HL-60 (cell line): Measurements from ENCODE around the gene PGM5.

Experiments
- DNase-seq, 2 experiments: peaks; one replicate each; pipeline ENCODE4 v3.0.0-alpha.2; 2010 to 2020; ENCODE audit warnings: low read depth in 1 of 2, low spot score in 1 of 2
- H3K27ac ChIP-seq: fragments of 250-450 bp; sonication (Bioruptor Pico); replicated peaks from 2 replicates; pipeline ENCODE4 v1.5.1; 2020; ENCODE audit warnings: mild to moderate bottlenecking, moderate library complexity
- H3K27me3 ChIP-seq: fragments of 250-450 bp; sonication (Bioruptor Pico); 2 replicates; pipeline ENCODE4 v1.5.1; 2021; ENCODE audit warnings: mild to moderate bottlenecking, moderate library complexity; ENCODE audit not compliant: insufficient read depth, poor library complexity, severe bottlenecking
- H3K4me3 ChIP-seq: replicated peaks from 2 replicates; pipeline ENCODE4 v1.5.1; 2011; ENCODE audit warnings: mild to moderate bottlenecking, control low read depth, low read length; ENCODE audit not compliant: insufficient read depth
- GABPA ChIP-seq: IDR thresholded peaks from 2 replicates; pipeline ENCODE4 v1.6.1; 2012; ENCODE audit warnings: low read depth
- POLR2AphosphoS5 ChIP-seq: IDR thresholded peaks from 2 replicates; pipeline ENCODE4 v1.6.1; 2012; ENCODE audit warnings: low read depth
- SPI1 ChIP-seq: IDR thresholded peaks from 2 replicates; pipeline ENCODE4 v1.6.1; 2012; ENCODE audit warnings: low read depth, mild to moderate bottlenecking, borderline replicate concordance
- TF ChIP-seq, protein P1 (sequence below): IDR thresholded peaks from 2 replicates; pipeline ENCODE4 v1.6.1; 2012; ENCODE audit warnings: low read depth; ENCODE audit not compliant: insufficient replicate concordance
- TF ChIP-seq, protein P2 (sequence below): IDR thresholded peaks from one replicate; pipeline ENCODE4 v1.5.1; 2011; ENCODE audit warnings: low read length, control low read depth, inconsistent platforms; ENCODE audit not compliant: insufficient read depth

Gene PGM5

DNA sequence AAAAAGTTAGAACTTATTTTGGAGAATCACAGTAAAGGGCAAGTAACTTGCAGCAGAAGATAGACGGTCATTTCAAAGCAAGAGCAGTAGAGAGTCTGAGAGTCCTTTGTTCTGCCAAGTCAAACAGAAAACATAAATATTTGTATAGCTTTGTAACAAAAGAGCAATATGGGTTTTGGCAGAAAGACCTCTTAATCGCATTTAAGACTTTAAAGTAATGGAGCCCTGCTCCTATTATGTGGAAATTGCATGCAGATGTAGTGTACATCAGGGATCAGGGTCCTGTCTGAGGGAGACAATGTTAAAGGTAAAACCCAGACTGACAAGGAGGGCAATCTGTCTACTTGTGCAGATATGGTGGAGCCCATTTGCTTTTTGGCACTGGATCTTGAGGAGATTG, 87.2 kb downstream of the PGM5 start:
- Histone ChIP-seq H3K27ac (no peak overlapping the region), H3K27me3 (no peaks in the 10 kb centered on the region), H3K4me3 (no peak overlapping the region)
- DNase-seq, result no peak
- TF ChIP-seq, protein P1, sequence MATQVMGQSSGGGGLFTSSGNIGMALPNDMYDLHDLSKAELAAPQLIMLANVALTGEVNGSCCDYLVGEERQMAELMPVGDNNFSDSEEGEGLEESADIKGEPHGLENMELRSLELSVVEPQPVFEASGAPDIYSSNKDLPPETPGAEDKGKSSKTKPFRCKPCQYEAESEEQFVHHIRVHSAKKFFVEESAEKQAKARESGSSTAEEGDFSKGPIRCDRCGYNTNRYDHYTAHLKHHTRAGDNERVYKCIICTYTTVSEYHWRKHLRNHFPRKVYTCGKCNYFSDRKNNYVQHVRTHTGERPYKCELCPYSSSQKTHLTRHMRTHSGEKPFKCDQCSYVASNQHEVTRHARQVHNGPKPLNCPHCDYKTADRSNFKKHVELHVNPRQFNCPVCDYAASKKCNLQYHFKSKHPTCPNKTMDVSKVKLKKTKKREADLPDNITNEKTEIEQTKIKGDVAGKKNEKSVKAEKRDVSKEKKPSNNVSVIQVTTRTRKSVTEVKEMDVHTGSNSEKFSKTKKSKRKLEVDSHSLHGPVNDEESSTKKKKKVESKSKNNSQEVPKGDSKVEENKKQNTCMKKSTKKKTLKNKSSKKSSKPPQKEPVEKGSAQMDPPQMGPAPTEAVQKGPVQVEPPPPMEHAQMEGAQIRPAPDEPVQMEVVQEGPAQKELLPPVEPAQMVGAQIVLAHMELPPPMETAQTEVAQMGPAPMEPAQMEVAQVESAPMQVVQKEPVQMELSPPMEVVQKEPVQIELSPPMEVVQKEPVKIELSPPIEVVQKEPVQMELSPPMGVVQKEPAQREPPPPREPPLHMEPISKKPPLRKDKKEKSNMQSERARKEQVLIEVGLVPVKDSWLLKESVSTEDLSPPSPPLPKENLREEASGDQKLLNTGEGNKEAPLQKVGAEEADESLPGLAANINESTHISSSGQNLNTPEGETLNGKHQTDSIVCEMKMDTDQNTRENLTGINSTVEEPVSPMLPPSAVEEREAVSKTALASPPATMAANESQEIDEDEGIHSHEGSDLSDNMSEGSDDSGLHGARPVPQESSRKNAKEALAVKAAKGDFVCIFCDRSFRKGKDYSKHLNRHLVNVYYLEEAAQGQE, result no peak
- TF ChIP-seq SPI1 (no peak), POLR2AphosphoS5 (no peak), GABPA (no peak)
- TF ChIP-seq, protein P2, sequence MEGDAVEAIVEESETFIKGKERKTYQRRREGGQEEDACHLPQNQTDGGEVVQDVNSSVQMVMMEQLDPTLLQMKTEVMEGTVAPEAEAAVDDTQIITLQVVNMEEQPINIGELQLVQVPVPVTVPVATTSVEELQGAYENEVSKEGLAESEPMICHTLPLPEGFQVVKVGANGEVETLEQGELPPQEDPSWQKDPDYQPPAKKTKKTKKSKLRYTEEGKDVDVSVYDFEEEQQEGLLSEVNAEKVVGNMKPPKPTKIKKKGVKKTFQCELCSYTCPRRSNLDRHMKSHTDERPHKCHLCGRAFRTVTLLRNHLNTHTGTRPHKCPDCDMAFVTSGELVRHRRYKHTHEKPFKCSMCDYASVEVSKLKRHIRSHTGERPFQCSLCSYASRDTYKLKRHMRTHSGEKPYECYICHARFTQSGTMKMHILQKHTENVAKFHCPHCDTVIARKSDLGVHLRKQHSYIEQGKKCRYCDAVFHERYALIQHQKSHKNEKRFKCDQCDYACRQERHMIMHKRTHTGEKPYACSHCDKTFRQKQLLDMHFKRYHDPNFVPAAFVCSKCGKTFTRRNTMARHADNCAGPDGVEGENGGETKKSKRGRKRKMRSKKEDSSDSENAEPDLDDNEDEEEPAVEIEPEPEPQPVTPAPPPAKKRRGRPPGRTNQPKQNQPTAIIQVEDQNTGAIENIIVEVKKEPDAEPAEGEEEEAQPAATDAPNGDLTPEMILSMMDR, result no peak

DNA sequence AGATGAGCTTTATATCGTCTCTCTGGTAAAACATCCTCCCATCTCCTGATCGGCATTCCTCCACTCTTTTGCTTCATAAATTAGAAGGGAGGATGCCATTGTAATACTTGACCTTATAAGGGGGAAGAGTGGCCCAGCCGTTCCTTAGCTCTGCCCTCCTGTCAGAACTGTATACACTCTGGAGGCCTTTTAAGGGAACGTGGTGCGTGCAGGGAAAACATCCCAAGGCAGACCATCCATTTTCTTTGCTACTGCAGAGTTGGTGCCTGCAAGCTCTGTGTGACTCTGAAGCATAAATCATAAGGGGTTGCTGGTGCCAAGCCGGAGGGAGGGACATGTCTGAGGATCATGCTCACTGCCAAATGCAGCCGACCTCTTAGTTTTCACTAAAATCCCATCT, 90.4 kb downstream of the PGM5 start:
- no peaks in the 10 kb centered on the region for H3K27me3 ChIP-seq

DNA sequence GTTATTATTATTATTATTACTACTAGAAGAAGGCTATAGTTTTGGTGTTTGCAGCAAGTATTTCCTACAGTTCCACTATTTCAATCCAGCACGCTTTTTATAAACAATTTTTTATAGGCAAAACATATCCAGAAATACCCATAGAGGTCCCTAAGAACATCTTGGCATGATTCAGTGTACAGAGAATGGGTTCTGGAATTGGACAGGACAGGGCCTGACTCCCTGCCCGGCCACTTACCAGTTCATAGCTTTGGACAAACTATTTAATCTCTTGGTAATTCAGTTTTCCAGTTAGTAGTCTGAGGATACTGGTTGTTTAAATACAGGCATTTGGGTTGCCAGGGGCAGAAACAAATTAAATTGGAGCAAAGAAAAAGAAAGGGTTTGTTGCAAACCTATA, 91.2 kb downstream of the PGM5 start:
- H3K27me3 ChIP-seq, result no peaks in the 10 kb centered on the region
- no peak overlapping the region for H3K27ac ChIP-seq
- no peak overlapping the region for H3K4me3 ChIP-seq
- no peak for TF ChIP-seq SPI1
- TF ChIP-seq, protein P2, result no peak
- TF ChIP-seq, protein P1, result no peak
- no peak for DNase-seq

More for the DNA sequence above, 90.4 kb downstream of the PGM5 start:
- Histone ChIP-seq H3K27ac (no peak overlapping the region), H3K4me3 (no peak overlapping the region)
- TF ChIP-seq SPI1, result no peak
- TF ChIP-seq POLR2AphosphoS5, result no peak
- TF ChIP-seq, protein P1, result no peak
- no peak for TF ChIP-seq GABPA
- TF ChIP-seq, protein P2, result no peak
- DNase-seq, result no peak
